ENCODE data around the gene HK3.

HK3 gene

GRCh38 chr5:176848651-176849050, 50.5 kb downstream of the HK3 start:
- Histone ChIP-seq H3K4me3 (ENCODE audit: control insufficient read depth in 1 of 7, extremely low read depth in 1 of 7, insufficient read depth in 4 of 7, low read depth in 2 of 7, low read length in 6 of 7) (no peak overlapping the region), H3K4me1 (ENCODE audit: control extremely low read depth in 1 of 4, control insufficient read depth in 4 of 4, insufficient read depth in 4 of 4, low read length in 3 of 4) (no peaks in the 10 kb centered on the region), H3K27me3 (replicated peaks in 2 of 5; ENCODE audit: control insufficient read depth in 4 of 5, insufficient read depth in 5 of 5, low read length in 4 of 5) (peaks cover 0 to 64% (median 9%) of the 10 kb centered on the region in 5 experiments), H3K27ac (ENCODE audit: insufficient read depth in 1 of 2, low read depth in 1 of 2, low read length in 2 of 2, poor library complexity in 1 of 2, severe bottlenecking in 2 of 2) (no peak overlapping the region), H3K36me3 (ENCODE audit: control insufficient read depth in 4 of 4, insufficient read depth in 4 of 4, low read length in 3 of 4) (no peaks in the 10 kb centered on the region), H3K9me3 (ENCODE audit: control extremely low read depth in 1 of 5, control insufficient read depth in 4 of 5, insufficient read depth in 2 of 5, low read depth in 1 of 5, low read length in 4 of 5) (no peaks in the 10 kb centered on the region)
- 82% methylated on average over 12 of the region's 13 CpGs for WGBS (ENCODE audit: insufficient coverage)
- ChIA-PET POLR2A (no interaction called here), CTCF (no interaction called here)
- no peak for DNase-seq

GRCh38 chr5:176847726-176848290, 51.3 kb downstream of the HK3 start:
- H3K4me3 ChIP-seq (ENCODE audit: control insufficient read depth in 1 of 7, extremely low read depth in 1 of 7, insufficient read depth in 4 of 7, low read depth in 2 of 7, low read length in 6 of 7), result no peak overlapping the region
- H3K27ac ChIP-seq (ENCODE audit: insufficient read depth in 1 of 2, low read depth in 1 of 2, low read length in 2 of 2, poor library complexity in 1 of 2, severe bottlenecking in 2 of 2), result no peak overlapping the region
- no peaks in the 10 kb centered on the region for H3K9me3 ChIP-seq (ENCODE audit: control extremely low read depth in 1 of 5, control insufficient read depth in 4 of 5, insufficient read depth in 2 of 5, low read depth in 1 of 5, low read length in 4 of 5)
- 91% methylated on average over 6 of the region's 13 CpGs for WGBS (ENCODE audit: insufficient coverage)
- ChIA-PET CTCF (no interaction called here), POLR2A (no interaction called here)
- no peak for DNase-seq
- H3K36me3 ChIP-seq (ENCODE audit: control insufficient read depth in 4 of 4, insufficient read depth in 4 of 4, low read length in 3 of 4), result no peaks in the 10 kb centered on the region
- H3K4me1 ChIP-seq (ENCODE audit: control extremely low read depth in 1 of 4, control insufficient read depth in 4 of 4, insufficient read depth in 4 of 4, low read length in 3 of 4), result no peaks in the 10 kb centered on the region
- peaks cover 0 to 66% (median 9%) of the 10 kb centered on the region in 5 experiments for H3K27me3 ChIP-seq (replicated peaks in 2 of 5; ENCODE audit: control insufficient read depth in 4 of 5, insufficient read depth in 5 of 5, low read length in 4 of 5)

- Histone ChIP-seq H3K9me3 (ENCODE audit: control extremely low read depth in 1 of 5, control insufficient read depth in 4 of 5, insufficient read depth in 2 of 5, low read depth in 1 of 5, low read length in 4 of 5) (no peaks in the 10 kb centered on the region), H3K4me3 (ENCODE audit: control insufficient read depth in 1 of 7, extremely low read depth in 1 of 7, insufficient read depth in 4 of 7, low read depth in 2 of 7, low read length in 6 of 7) (no peak overlapping the region), H3K27ac (ENCODE audit: insufficient read depth in 1 of 2, low read depth in 1 of 2, low read length in 2 of 2, poor library complexity in 1 of 2, severe bottlenecking in 2 of 2) (no peak overlapping the region), H3K36me3 (ENCODE audit: control insufficient read depth in 4 of 4, insufficient read depth in 4 of 4, low read length in 3 of 4) (no peaks in the 10 kb centered on the region), H3K4me1 (ENCODE audit: control extremely low read depth in 1 of 4, control insufficient read depth in 4 of 4, insufficient read depth in 4 of 4, low read length in 3 of 4) (no peaks in the 10 kb centered on the region), H3K27me3 (replicated peaks in 2 of 5; ENCODE audit: control insufficient read depth in 4 of 5, insufficient read depth in 5 of 5, low read length in 4 of 5) (peaks cover 0 to 66% (median 9%) of the 10 kb centered on the region in 5 experiments)
- WGBS (ENCODE audit: insufficient coverage), result 43% methylated on average over 12 of the region's 18 CpGs
- ChIA-PET POLR2A (no interaction called here), CTCF (no interaction called here)
- no peak for DNase-seq
Measured at GRCh38 chr5:176847148-176847547, 52.0 kb downstream of the HK3 start.

GRCh38 chr5:176846335-176847140, 52.6 kb downstream of the HK3 start:
- 40% methylated on average over 22 of the region's 24 CpGs for WGBS (ENCODE audit: insufficient coverage)
- no peak overlapping the region for H3K4me3 ChIP-seq (ENCODE audit: control insufficient read depth in 1 of 7, extremely low read depth in 1 of 7, insufficient read depth in 4 of 7, low read depth in 2 of 7, low read length in 6 of 7)
- POLR2A ChIA-PET, result no interaction called here
- peaks cover 0 to 66% (median 9%) of the 10 kb centered on the region in 5 experiments for H3K27me3 ChIP-seq (replicated peaks in 2 of 5; ENCODE audit: control insufficient read depth in 4 of 5, insufficient read depth in 5 of 5, low read length in 4 of 5)
- H3K36me3 ChIP-seq (ENCODE audit: control insufficient read depth in 4 of 4, insufficient read depth in 4 of 4, low read length in 3 of 4), result no peaks in the 10 kb centered on the region
- no peak overlapping the region for H3K27ac ChIP-seq (ENCODE audit: insufficient read depth in 1 of 2, low read depth in 1 of 2, low read length in 2 of 2, poor library complexity in 1 of 2, severe bottlenecking in 2 of 2)
- no peak for DNase-seq
- no peaks in the 10 kb centered on the region for H3K4me1 ChIP-seq (ENCODE audit: control extremely low read depth in 1 of 4, control insufficient read depth in 4 of 4, insufficient read depth in 4 of 4, low read length in 3 of 4)
- CTCF ChIA-PET, result interaction anchor here (1.0 kb wide), 1 partner anchor 34 kb away, joined by 3 read pairs; no protein-coding TSS in a partner anchor
- H3K9me3 ChIP-seq (ENCODE audit: control extremely low read depth in 1 of 5, control insufficient read depth in 4 of 5, insufficient read depth in 2 of 5, low read depth in 1 of 5, low read length in 4 of 5), result no peaks in the 10 kb centered on the region

GRCh38 chr5:176845392-176845713, 53.8 kb downstream of the HK3 start:
- H3K9me3 ChIP-seq (ENCODE audit: control extremely low read depth in 1 of 5, control insufficient read depth in 4 of 5, insufficient read depth in 2 of 5, low read depth in 1 of 5, low read length in 4 of 5), result no peaks in the 10 kb centered on the region
- no peak overlapping the region for H3K27ac ChIP-seq (ENCODE audit: insufficient read depth in 1 of 2, low read depth in 1 of 2, low read length in 2 of 2, poor library complexity in 1 of 2, severe bottlenecking in 2 of 2)
- ChIA-PET CTCF (interaction anchor here (1.0 kb wide), 1 partner anchor 33 kb away, joined by 3 read pairs; no protein-coding TSS in a partner anchor), POLR2A (no interaction called here)
- no peak overlapping the region for H3K4me3 ChIP-seq (ENCODE audit: control insufficient read depth in 1 of 7, extremely low read depth in 1 of 7, insufficient read depth in 4 of 7, low read depth in 2 of 7, low read length in 6 of 7)
- WGBS (ENCODE audit: insufficient coverage), result 81% methylated on average over 2 of the region's 6 CpGs
- no peak for DNase-seq
- H3K36me3 ChIP-seq (ENCODE audit: control insufficient read depth in 4 of 4, insufficient read depth in 4 of 4, low read length in 3 of 4), result no peaks in the 10 kb centered on the region
- no peaks in the 10 kb centered on the region for H3K4me1 ChIP-seq (ENCODE audit: control extremely low read depth in 1 of 4, control insufficient read depth in 4 of 4, insufficient read depth in 4 of 4, low read length in 3 of 4)
- H3K27me3 ChIP-seq (replicated peaks in 2 of 5; ENCODE audit: control insufficient read depth in 4 of 5, insufficient read depth in 5 of 5, low read length in 4 of 5), result peaks cover 0 to 76% (median 9%) of the 10 kb centered on the region in 5 experiments

GRCh38 chr5:176844706-176845391, 54.3 kb downstream of the HK3 start:
- Histone ChIP-seq H3K27ac (ENCODE audit: insufficient read depth in 1 of 2, low read depth in 1 of 2, low read length in 2 of 2, poor library complexity in 1 of 2, severe bottlenecking in 2 of 2) (no peak overlapping the region), H3K4me1 (ENCODE audit: control extremely low read depth in 1 of 4, control insufficient read depth in 4 of 4, insufficient read depth in 4 of 4, low read length in 3 of 4) (no peaks in the 10 kb centered on the region), H3K27me3 (replicated peaks in 2 of 5; ENCODE audit: control insufficient read depth in 4 of 5, insufficient read depth in 5 of 5, low read length in 4 of 5) (peaks cover 0 to 76% (median 9%) of the 10 kb centered on the region in 5 experiments), H3K4me3 (ENCODE audit: control insufficient read depth in 1 of 7, extremely low read depth in 1 of 7, insufficient read depth in 4 of 7, low read depth in 2 of 7, low read length in 6 of 7) (no peak overlapping the region), H3K9me3 (ENCODE audit: control extremely low read depth in 1 of 5, control insufficient read depth in 4 of 5, insufficient read depth in 2 of 5, low read depth in 1 of 5, low read length in 4 of 5) (no peaks in the 10 kb centered on the region), H3K36me3 (ENCODE audit: control insufficient read depth in 4 of 4, insufficient read depth in 4 of 4, low read length in 3 of 4) (no peaks in the 10 kb centered on the region)
- ChIA-PET POLR2A (no interaction called here), CTCF (no interaction called here)
- WGBS (ENCODE audit: insufficient coverage), result 78% methylated on average over 19 of the region's 21 CpGs
- DNase-seq, result no peak

DNA sequence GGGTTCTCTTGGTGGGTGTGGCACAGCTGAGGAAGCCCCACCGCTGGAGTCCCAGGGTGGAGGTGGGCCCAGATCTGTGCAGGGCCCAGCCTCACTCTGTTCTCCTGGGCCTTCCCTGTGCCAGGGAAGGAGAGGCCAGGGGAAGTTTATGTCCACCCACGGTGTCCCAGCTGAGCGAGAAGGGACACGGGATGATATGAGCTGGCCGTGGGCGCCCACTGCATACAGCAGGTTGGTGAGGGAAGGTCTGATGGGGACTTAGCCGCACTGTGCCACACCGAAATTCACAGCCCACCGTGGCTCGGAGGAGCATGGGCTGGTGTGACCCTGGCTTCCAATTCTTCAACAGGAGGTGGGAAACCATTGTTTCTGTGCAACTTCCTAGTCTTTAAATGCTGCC, 54.9 kb downstream of the HK3 start:
- CTCF ChIA-PET, result no interaction called here
- Histone ChIP-seq H3K27ac (ENCODE audit: insufficient read depth in 1 of 2, low read depth in 1 of 2, low read length in 2 of 2, poor library complexity in 1 of 2, severe bottlenecking in 2 of 2) (no peak overlapping the region), H3K4me3 (ENCODE audit: control insufficient read depth in 1 of 7, extremely low read depth in 1 of 7, insufficient read depth in 4 of 7, low read depth in 2 of 7, low read length in 6 of 7) (no peak overlapping the region), H3K4me1 (ENCODE audit: control extremely low read depth in 1 of 4, control insufficient read depth in 4 of 4, insufficient read depth in 4 of 4, low read length in 3 of 4) (no peaks in the 10 kb centered on the region), H3K36me3 (ENCODE audit: control insufficient read depth in 4 of 4, insufficient read depth in 4 of 4, low read length in 3 of 4) (no peaks in the 10 kb centered on the region), H3K9me3 (ENCODE audit: control extremely low read depth in 1 of 5, control insufficient read depth in 4 of 5, insufficient read depth in 2 of 5, low read depth in 1 of 5, low read length in 4 of 5) (no peaks in the 10 kb centered on the region), H3K27me3 (replicated peaks in 2 of 5; ENCODE audit: control insufficient read depth in 4 of 5, insufficient read depth in 5 of 5, low read length in 4 of 5) (peaks cover 0 to 70% (median 6%) of the 10 kb centered on the region in 5 experiments)
- POLR2A ChIA-PET, result no interaction called here
- WGBS (ENCODE audit: insufficient coverage), result 83% methylated on average over 10 of the region's 10 CpGs
- no peak for DNase-seq
